ENCODE results near the gene SLC16A3.

SLC16A3 gene

DNA sequence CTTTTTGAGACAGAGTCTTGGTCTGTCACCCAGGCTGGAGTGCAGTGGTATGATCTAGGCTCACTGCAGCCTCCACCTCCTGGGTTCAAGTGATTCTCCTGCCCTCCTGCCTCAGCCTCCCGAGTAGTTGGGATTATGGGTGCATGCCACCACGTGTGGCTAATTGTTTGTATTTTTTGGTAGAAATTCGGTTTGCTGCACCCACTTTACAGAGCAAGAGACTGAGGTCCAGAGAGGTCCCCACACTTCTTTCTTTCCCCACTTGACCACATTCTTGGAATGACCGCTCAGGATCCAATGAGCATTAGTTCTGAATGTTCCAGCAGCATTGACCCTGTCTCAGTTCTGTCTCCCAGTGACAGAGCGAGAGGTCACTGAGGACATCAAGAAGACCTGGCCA lies 5.3 kb upstream of the SLC16A3 start:
- DNase-seq (ENCODE audit: low read depth): no peak

DNA sequence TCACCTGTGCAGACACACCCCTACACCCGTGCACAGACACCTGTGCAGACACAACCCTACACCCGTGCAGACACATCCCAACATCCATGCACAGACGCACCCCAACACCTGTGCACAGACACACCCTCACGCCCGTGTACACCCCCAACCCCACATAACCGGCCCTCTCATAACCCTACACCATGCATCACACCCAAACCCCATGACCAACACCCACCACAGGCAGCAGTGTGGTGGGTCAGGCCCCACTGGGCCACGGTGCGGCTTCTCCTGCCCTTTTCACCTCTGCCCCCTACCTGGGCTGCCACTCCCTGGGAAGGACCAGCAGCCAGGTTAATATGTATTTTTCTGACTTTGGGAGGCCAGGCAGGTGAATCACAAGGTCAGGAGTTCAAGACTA lies 4.2 kb upstream of the SLC16A3 start:
- DNase-seq (ENCODE audit: low read depth): no peak

DNA sequence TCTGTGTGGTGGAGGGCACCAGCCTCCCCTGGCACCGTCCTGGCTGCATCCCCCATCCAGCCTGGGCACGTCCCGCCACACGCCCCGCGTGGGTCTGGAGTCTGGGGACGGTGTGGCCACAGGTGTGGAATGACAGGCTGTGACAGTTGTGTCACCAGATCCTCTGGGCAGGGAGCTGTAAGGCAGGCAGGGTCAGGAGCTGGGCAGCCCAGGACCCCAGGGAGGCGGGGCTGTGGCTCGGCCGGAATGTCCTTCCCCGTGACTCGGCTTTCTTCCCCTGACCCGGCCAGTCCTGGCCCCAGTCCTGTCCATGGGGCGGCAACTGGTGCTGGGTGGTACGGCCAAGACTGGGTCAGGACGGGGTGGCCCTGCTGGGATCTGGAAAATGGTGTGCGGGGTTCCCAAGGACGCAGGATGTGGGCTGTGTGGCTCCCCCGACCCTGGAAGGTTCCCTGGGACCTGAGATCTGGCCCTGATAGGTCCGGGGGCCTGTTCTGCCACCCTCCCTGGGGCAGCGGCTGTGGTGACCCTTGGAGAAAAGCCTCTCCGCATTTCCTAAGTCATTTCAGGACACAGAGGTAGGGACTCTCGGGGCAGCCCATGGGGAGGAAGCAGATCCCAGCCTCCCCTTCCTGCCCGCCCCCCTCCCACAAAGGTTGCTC lies 3.3 kb upstream of the SLC16A3 start:
- no peak for DNase-seq (ENCODE audit: low read depth)

DNA sequence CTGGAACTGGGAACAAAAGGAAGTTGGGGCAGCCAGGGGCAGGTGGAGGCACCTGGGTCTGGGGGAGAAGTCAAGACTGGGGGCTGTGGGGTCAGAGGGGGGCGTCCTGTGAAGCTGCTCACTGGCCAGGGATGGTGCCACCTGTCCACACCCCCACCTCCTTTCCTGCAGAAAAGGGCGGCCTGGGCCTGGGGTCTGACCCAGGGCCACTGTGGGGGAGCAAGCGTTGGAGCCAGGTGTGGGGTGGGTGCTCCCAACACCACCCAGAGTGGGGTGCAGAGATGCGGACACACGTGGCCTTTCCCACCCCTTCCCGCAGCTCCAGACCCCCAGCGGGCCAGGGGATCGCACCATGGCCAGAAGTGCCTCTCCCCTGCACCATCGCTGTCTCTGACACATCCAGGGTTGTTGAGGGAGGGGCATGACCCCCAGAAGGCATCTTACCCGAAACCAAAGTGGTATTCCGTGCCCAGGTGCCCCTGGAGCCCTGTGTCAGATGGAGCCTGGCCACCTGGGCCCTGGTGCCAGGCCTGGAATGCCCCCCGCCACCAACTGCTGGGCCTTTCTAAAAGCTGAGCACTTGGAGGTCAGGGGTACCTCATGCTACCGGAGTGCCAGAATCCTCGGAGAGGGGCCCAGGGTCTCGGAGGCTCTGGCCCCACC lies 2.6 kb upstream of the SLC16A3 start:
- DNase-seq (ENCODE audit: low read depth): no peak

DNA sequence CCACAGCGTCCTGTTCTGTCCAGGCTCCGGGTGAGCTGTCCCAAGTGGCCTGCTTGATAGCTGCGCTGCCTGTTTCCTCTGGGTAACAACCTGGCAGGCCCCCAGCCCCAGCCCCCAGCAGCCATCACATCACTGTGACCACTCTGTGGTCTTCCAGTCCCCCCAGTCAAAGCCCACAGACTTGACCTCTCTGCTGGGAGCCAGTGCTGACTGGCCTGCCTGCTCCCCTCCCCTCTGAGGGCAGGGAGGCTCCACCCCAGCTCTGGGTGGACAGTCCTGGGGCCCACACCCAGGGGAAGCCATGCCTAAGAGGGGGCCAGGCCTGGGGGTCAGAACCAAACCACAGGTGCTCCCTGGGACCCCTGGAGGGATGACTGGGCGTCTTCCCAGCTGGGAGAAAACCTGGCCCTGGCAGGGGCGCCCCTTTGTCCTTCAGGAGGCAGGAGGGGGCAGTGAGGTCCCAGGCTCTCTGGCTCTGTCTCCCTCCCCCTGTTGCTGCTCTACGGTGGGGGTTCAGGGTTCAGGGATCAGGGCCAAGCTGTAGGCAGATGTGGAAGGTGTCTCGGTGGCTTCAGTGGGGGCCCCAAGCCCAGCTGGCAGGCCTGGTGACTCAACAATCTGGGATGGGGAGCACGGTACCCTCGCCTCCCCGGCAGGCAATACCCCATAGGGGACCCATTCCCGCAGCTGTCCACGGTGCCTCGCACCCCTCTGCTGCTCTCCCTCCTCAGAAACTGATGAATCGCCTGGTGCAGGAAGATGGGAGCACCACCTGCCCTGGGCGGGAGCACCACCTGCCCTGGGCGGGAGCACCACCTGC lies 1.8 kb upstream of the SLC16A3 start:
- DNase-seq (ENCODE audit: low read depth): no peak

DNA sequence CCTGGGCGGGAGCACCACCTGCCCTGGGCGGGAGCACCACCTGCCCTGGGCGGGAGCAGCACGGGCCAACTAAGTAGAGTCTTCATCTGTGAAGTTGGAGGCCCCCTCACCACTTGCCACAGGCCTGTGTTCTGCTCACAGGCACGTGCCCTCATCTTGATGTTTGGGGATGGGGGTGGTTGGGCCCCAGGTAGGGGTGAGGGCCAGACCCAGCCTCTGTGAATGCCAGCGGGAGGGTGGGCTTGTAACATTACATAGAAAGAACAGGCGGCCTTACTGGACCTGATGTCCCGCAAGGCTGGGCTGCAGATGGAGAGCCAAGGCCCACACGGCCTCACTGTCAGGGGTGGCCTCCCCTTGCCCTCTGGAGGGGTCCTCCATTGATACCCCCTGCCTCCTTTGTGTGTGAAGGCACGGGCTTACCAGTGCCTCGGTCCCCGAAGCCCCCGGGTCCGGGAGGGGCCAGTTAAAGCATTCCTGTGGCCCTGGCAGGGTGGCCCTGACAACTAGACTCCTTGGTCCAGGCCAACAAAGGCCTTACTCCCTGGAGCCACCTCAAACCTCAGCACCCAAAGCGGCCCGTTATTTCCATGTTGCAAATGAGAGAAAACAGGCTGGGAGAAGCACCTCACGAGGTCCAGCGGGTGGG lies 1.1 kb upstream of the SLC16A3 start:
- peak; percentile 43 for DNase-seq (ENCODE audit: low read depth)

DNA sequence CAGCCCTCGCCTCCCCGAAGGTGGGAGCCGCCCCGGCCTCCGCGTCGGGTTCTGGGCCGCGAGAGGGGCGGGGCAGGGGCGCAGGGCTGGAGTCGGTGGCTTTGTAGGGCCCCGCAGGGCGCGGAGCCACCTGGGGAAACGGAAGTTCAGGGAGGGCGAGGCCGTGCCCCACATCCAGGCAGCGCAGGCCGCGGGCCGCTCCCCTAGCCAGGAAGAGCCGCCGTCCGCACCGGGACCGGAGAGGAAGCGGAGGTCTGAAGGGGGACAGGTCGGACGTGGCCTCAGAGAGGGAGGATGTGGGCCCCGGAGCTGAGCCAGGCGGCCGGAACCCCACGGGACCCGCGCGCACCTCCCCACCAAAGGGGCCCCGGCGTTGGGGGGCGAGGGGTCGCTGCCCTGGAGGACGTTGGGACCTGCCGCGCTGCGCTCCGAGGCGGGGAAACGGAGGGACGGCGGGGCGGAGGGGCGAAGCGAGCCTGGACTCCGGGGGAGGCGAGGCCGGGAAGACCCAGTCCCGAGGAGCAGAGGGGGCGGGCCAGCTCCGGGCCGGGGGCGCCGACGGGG lies 482 bp upstream of the SLC16A3 start:
- peak; percentile 49 for DNase-seq (ENCODE audit: low read depth)

DNA sequence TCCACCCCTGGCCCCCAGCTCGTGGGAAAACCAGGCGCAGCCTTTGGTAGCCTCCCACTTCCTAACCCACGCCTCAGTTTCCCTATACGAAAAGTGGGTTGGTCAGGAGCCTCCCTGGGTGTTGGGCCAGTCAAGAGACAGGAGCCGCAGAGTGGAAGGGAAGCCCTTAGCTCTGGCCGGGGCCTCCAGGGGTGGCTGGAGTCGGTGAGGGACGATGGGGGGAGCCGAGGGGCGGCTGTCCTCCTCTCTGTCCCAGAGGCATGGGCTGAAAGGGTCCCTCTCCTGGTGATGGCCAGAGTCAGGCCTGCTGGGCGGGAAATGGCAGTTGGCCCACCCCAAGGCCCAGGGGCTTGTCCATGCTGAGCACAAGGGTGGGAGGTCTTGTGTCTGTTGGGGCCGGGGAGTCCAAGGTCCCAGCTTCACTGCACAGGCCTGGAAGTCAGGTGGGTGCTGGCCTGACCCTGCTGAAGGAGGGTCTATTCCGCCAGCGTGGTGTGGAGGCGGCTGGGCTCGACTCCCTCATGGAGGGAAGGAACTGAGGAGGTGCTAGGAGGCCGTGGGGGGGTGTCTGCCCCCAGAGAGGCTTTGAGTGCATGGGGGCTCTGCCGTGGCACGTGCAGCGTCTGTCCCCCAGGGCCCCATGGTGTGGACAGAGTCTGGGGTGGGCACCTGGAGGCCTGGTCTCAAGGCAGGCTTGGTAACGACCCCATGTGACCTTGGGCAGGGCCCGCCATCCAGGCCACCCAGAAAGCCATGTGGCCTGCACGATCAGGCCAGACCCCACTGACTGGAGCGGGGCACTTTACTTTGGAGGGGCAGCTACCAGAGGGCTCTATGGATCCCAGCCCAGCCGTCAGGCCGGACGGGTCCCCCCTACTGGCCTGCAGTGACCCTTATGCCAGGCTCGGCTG lies 1.1 kb downstream of the SLC16A3 start:
- peak; percentile 48 for DNase-seq (ENCODE audit: low read depth)

DNA sequence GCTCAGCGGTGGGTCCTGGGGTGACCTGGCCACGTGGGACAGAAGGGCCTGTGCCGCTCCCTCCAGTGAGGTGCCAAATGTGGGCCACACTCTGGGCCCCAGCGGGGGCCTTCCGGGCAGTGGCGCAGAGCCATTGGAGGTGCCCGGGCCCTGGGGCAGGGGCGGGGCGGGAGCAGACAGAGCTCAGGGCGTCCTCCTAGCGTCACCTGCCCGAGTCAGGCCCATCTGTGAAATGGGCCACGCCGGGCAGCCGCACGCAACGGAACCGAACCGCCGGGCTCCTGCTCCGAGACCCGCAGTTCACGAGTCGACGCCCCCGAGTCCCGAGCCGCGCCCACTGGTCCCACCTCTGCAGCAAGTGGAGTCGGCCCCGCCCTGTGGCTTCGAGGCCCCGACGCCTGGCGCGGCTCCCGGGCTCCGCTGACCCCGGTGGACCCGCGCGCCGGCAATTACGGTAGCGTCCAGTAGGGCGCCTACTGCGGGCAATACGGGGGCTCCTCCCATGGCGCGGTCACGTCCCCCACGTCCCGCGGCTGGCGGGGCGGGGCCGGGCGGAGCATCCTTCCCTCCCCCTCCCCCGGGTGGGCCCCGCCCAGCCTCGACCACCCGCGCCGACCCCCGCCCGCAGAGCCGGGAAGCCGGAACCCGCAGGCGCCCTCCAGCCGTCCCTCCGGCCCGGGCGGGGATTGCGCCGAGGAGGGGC lies 1.9 kb downstream of the SLC16A3 start:
- DNase-seq (ENCODE audit: low read depth): peak; percentile 94

DNA sequence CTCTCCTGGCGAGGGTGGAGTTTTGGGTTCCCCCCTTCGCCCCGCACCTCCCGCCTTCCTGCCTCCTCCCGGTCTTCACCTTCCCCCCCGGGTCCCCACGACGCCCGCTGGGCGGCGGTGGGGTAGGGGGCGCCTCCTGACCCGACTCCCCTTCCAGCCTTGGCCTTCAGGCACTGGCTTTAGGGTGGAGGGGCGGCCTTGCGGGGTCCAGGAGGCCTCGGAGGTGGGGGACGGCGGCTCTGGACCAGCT lies 2.4 kb downstream of the SLC16A3 start:
- DNase-seq (ENCODE audit: low read depth): no peak

DNA sequence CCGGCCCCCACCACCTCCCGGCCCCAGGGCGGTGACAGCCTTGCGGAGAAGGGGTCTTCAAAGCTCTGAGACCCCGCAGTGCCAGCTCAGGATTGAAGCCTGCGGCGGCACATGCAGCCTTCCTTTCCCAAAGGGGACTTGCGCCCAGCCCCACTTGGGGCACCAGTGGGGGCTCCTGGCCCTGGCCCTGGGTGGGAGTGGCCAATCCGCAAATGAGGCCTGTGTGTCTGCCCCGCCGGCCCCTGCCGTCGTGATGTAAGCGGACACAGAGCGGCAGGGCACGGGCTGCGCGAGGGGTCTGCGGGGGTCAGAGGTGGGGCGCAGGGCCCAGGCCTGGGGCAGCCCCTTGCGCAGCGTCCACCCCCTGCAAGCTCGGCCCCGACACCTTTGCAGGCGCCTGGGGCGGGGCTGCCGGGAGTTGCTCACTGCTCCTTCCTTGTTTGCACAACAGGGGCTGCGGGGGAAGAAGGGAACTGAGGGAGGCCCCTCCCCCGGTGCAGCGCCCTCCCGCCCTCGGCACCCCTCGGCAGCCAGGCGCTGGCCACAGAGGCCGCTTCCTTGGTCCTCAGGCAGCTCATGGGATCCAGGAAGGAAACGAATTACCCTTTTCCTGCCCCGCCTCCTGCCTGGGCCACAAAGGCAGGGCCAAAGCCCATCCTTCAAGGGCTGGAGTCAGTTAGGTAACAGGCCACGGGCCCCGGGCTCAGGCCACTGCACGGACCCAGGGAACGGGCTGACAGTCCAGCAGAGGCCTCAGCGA lies 2.9 kb downstream of the SLC16A3 start:
- peak; percentile 79 for DNase-seq (ENCODE audit: low read depth)

DNA sequence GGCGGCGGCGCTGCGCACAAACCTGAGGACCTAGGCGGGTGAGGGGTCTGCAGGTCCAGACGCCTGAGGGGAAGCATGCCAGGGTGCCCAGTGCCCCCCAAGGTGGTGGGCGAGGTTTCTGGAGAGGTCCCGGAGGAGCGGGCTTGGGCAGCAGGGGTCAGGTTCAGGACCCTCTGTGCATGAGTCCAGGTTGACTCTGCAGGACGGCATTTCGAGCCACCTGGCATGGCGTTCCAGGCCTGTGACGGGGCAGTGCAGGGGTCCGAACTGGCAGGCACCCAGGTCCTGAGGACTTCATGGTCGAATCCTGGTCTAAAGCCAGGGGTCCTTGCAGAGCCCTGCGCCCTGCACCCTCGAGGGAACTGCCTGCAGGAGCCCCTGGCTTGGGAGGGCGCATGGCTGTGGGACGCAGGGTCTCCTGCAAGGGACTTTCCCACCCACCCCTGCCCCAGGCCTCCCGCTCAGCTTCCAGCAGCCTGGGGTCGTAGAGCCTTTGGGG lies 3.5 kb downstream of the SLC16A3 start:
- no peak for DNase-seq (ENCODE audit: low read depth)

DNA sequence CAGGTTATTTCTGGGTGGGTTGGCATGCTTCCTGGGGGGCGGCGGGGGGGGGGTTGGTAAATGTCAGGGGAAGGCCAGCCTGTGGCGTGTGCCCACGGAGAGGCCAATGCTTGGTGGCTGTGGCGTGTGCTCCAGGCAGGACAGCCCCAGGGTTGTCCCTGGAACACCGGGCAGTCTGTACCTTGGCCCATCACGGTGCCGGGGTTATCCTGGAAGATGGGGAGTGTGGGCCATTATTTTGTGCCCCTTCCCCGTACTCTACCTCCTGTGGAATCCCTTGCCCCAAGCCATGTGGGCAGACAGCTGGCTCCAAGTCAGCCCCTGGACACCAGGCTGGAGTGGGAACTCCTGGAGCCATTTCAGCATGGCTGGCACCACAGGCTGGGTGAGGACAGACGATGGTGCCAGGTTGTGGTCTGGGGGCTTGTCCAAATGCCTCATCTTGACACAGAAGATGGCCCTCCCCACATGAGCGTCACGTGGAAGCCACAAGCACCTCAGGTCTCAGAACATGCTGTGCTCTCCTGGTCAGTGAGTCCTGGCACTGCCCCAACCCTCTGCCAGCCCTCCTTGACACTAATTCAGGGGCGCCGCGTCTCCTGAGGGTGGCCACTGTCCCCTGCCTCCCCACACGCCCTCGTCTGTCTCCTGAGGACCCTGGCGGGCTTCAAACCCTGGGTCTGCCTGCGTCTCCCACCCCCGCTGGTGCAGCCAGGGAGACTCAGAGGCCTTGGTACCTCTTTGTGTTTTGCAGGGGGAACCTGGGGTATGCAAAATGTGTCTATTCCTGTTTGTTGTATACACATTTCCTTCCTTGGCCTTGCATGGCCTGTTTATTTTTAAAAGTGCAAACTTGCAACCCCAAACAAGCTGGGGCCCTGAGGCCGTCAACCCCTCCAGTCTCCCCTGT lies 4.3 kb downstream of the SLC16A3 start:
- DNase-seq (ENCODE audit: low read depth): no peak

DNA sequence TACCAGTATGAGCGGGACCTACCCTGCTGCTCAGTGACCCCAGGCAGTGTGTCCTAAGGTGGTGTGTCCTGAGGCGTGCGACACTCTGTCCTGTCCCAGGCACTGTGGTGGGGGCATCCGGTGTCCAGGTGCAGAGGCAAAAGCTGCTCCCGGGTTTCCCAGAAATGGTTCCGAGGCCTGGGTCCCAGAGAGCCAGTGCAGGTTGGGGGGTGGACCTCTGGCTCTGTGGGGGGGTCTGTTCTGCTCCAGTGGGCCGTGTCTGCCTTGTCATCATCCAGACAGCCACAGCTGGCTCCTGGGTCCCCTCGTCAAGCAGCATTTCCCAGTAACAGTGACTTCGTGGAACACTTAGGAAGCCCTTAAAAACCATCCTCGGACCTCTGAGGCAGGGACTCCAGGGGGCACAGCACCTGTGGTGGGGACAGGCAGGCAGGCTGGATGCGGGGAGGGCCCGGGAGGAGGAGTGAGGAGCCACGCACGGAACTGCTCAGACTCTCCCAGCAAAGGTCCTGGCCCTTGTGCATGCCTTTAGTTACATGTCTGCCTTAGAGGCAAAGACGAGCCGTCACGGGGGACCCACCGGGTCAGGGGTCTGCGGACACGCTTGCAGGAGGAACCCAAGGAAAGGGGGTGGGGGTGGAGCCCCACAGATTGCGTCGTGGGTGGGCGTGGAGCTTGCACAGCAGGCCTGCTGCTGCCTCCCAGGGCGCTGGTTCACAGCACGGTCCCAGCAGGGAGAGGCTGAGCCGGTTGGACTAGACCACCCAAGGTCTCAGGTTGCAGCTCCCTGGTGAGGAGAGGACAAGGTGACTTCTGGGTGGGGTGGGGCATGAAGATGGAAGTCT lies 5.6 kb downstream of the SLC16A3 start:
- DNase-seq (ENCODE audit: low read depth): no peak

DNA sequence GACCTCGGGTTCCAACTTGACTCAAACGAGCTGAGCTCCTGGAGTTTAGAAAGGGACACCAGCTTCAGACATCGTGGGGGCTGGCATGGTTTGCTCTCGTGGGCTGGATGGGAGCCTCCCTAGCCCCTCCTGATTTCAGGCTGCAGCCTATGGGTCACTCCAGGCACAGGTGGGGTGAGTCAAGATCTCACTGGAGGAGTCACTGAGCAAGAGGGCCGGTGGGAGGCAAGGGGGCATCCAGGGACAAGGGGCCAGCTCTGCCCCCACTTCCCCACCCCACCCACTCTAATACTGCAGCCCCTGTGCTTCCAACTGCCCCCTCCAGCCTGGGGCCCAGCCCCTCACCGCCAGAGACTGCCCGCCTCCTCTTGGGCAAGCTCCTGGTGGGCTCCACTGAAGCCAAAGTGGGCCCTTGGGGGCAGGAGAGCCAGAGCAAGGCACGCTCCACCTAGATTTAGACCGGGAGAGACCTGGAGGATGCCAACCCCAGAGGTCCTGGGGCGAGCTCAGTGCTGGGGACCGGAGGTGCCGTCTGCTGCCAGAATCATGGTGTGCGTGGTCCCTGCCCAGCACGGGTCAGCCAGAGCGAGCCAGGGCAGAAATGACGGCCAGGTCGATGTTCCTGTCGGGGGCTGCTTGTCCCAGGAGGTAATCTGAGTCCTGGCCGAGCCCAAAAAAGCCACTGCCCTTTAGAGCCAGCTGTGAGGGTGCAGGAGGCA lies 6.4 kb downstream of the SLC16A3 start:
- DNase-seq (ENCODE audit: low read depth): no peak

DNA sequence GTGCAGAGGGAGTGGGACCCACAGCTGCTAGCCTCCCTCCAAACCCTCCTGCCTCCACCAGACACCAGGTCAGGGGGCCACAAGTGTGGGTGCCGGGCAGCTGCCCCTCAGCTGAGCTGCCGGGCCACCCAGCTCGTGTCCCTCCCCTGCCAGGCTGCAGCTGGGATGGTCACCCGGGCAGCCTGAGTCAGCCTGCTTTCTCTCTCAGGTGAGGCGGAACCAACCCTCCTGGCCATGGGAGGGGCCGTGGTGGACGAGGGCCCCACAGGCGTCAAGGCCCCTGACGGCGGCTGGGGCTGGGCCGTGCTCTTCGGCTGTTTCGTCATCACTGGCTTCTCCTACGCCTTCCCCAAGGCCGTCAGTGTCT lies 6.9 kb downstream of the SLC16A3 start:
- DNase-seq (ENCODE audit: low read depth): no peak
